GM10248 (cell line): ENCODE results near the gene PTPRQ.
A peak's percentile ranks its signal among the peaks of the same experiment; 100 is the strongest.
"Not testable (repeated sequence)": the region's sequence is repeated elsewhere in the genome, so short reads cannot be mapped to it uniquely, and the experiment has no call there.

Experiments used
- CTCF ChIA-PET: fragments of 300-600 bp; sonication (Branson Sonifier 250); formaldehyde crosslinking; extraction: SDS; loops from one replicate; lab custom pipeline; 2021; ENCODE audit warnings: antibody characterized with exemption; lab: Yijun Ruan, JAX
- POLR2A ChIA-PET: fragments of 350-650 bp; sonication (Branson Sonifier 250); formaldehyde crosslinking; extraction: SDS; loops from one replicate; lab custom pipeline; 2020; ENCODE audit warnings: antibody characterized with exemption; lab: Yijun Ruan, JAX
- DNase-seq: peaks from one replicate; pipeline ENCODE4 v3.0.0; 2012; ENCODE audit errors: extremely low spot score
- TF ChIP-seq, protein P1 (sequence below): IDR thresholded peaks from 2 replicates; pipeline ENCODE4 v1.5.1; 2012; ENCODE audit warnings: mild to moderate bottlenecking, low read depth; ENCODE audit errors: extremely low read depth, missing control alignments, control extremely low read depth

Gene PTPRQ

DNA sequence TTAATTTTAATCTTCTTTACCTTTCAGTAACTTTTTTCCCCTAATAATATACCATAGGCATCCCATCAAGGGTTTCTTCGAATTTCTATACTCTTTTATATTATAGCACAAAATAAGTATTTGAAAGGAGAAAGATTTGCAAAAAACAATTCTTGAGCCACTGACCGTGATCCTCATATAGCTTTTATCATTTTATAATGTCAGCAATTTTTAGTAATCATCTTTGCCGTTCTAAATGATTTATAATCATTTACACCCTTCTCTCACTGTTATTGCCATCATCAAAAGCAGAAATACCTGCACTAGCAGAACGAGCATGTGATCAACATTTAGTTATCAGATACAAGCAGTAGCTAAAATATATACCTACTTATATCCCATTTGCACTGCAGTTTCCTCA is 16.9 kb downstream of the PTPRQ start:
- ChIA-PET CTCF (no interaction called here), POLR2A (no interaction called here)
- no peak for DNase-seq
- TF ChIP-seq, protein P1, sequence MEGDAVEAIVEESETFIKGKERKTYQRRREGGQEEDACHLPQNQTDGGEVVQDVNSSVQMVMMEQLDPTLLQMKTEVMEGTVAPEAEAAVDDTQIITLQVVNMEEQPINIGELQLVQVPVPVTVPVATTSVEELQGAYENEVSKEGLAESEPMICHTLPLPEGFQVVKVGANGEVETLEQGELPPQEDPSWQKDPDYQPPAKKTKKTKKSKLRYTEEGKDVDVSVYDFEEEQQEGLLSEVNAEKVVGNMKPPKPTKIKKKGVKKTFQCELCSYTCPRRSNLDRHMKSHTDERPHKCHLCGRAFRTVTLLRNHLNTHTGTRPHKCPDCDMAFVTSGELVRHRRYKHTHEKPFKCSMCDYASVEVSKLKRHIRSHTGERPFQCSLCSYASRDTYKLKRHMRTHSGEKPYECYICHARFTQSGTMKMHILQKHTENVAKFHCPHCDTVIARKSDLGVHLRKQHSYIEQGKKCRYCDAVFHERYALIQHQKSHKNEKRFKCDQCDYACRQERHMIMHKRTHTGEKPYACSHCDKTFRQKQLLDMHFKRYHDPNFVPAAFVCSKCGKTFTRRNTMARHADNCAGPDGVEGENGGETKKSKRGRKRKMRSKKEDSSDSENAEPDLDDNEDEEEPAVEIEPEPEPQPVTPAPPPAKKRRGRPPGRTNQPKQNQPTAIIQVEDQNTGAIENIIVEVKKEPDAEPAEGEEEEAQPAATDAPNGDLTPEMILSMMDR, result no peak

DNA sequence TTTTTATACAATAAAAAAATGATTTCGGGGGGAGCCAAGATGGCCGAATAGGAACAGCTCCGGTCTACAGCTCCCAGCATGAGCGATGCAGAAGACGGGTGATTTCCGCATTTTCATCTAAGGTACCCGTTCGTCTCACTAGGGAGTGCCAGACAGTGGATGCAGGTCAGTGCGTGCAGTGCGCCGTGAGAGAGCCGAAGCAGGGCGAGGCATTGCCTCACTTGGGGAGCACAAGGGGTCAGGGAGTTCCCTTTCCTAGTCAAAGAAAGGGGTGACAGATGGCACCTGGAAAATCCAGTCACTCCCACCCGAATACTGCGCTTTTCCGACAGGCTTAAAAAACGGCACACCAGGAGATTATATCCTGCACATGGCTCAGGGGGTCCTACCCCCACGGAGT is 17.8 kb downstream of the PTPRQ start:
- POLR2A ChIA-PET, CTCF ChIA-PET, DNase-seq: not testable (repeated sequence)

DNA sequence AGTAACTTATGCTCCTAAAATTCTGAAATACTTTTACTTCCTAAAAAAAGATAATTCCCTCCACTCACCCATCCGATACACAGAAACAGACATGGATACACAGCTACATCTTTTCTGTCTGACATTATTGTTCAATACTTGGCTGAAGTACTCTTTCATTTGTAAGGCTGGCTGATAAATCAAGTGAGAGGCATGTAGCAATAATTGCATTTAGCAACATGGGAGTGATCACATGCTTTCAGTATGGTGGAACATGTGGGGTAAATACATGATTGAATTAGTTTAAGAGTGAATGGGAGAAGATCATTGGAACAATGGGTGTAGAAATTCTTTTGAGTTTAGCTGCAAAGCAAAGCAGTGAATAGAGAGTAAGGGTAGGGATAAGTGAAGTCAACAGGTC is 25.6 kb downstream of the PTPRQ start:
- DNase-seq, result no peak
- TF ChIP-seq, protein P1, result no peak
- POLR2A ChIA-PET, result no interaction called here
- CTCF ChIA-PET, result interaction anchor here (1.2 kb wide), 1 partner anchor 17 kb away, joined by 4 read pairs; no protein-coding TSS in a partner anchor

DNA sequence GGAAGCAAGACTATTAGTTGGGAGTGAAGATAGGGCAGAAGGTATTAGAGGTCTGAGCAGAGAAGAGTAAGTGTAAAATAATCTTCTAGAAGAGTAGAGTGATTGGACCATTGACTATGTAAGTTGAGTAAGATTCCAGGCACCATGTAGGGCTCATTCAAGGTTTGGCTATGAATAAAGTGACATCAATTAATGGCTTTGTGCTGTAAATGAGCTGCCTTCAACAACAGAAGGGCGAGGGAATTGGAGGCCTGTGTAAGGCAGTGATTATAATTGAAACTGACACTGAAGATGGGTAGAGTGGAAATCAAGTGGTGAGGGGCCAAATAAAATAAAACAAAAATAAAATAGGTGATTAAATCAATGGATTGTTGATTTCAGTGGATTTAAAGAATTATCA is 26.4 kb downstream of the PTPRQ start:
- TF ChIP-seq, protein P1, result no peak
- ChIA-PET POLR2A (no interaction called here), CTCF (interaction anchor here (1.2 kb wide), 1 partner anchor 16 kb away, joined by 4 read pairs; no protein-coding TSS in a partner anchor)
- no peak for DNase-seq

DNA sequence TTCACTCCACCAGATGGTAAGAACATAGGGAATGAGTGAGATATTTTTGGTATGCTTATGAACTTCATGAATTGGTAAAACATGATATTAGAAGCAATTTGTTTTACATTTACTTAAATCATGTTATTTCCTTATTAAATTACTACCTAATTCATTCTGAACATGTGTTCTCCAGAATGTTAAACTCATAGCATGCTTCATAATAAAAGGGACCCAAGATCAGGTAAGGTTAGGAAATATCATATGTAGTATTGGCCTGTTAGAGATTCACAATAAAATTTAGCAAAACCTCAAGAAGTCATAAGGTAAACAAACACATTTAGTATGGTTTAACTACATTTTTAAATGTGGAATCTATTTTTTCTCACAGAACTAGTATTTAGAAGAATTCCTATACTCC is 28.2 kb downstream of the PTPRQ start:
- ChIA-PET CTCF (interaction anchor here (1.4 to 2.3 kb wide), 4 partner anchors 14 to 126 kb away, joined by 3 to 6 read pairs (median 4); no protein-coding TSS in a partner anchor), POLR2A (no interaction called here)
- TF ChIP-seq, protein P1, result no peak
- DNase-seq, result no peak

DNA sequence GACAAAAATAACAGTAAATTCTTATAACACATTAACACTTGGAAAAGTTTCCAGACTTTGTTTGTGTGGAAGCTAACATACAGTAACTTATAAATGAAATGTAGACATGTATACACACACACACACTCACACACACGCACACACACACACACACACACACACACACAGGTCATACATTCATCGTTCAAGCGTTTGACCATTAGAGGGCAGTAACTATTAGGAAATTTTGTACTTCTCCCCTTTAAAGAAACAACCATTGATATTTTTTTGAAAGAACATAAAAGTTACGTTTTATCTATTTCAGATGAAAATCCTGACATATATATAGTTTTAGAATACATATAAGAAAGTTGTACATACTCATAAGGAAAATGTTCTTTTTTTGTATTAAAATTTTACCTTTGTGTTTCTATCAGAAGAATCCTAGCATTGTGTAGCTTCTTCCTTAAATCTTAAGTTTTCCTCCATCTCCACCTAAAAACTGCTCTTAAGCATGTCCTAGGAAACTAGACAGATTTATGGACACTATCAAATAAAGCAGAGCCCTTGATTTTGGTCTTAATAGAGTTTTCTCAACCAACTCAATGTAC is 29.0 kb downstream of the PTPRQ start:
- CTCF ChIA-PET, result interaction anchor here (0.9 to 2.3 kb wide), 6 partner anchors 13 to 656 kb away, joined by 3 to 6 read pairs (median 4); no protein-coding TSS in a partner anchor
- TF ChIP-seq, protein P1, result peak; percentile 47
- DNase-seq, result peak; percentile 21
- POLR2A ChIA-PET, result no interaction called here

DNA sequence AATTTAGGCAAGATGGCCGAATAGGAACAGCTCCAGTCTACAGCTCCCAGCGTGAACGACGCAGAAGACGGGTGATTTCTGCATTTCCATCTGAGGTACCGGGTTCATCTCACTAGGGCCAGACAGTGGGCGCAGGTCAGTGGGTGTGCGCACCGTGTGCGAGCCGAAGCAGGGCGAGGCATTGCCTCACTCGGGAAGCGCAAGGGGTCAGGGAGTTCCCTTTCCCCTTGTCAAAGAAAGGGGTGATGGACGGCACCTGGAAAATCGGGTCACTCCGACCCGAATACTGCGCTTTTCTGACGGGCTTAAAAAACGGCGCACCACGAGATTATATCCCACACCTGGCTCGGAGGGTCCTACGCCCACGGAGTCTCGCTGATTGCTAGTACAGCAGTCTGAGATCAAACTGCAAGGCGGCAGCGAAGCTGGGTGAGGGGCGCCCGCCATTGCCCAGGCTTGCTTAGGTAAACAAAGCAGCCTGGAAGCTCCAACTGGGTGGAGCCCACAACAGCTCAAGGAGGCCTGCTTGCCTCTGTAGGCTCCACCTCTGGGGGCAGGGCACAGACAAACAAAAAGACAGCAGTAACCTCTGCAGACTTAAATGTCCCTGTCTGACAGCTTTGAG is 33.6 kb downstream of the PTPRQ start:
- CTCF ChIA-PET, POLR2A ChIA-PET, DNase-seq: not testable (repeated sequence)
